ENCODE measurements around the gene ZNF668.

GRCh38 chr16:31085873-31086628 lies 12.0 kb upstream of the ZNF668 start:
- no peak for TF ChIP-seq POLR2A (IDR thresholded peaks at IDR 0.05)
- no peak for TF ChIP-seq CTCF (IDR thresholded peaks at IDR 0.05)
- TF ChIP-seq POLR2AphosphoS5 (IDR thresholded peaks at IDR 0.05), result no peak

All from stomach (tissue), 4 donors.